Muscle layer of colon (tissue), 2 donors: Measurements from ENCODE around the gene NDRG3.
"Not testable (repeated sequence)": the region's sequence is repeated elsewhere in the genome, so short reads cannot be mapped to it uniquely, and the experiment has no call there.

Experiments used
- H3K27ac ChIP-seq: one replicate; pipeline ENCODE4 v1.7.0; 2013; ENCODE audit warnings: low read depth, mild to moderate bottlenecking, low read length, moderate library complexity
- H3K27me3 ChIP-seq, 2 donors: one replicate each; pipeline ENCODE4 v1.7.0; 2013; ENCODE audit warnings: low read length in 2 of 2, mild to moderate bottlenecking in 2 of 2; ENCODE audit not compliant: insufficient read depth in 2 of 2, control insufficient read depth in 1 of 2
- H3K36me3 ChIP-seq: one replicate; pipeline ENCODE4 v1.7.0; 2013; ENCODE audit warnings: mild to moderate bottlenecking, low read length; ENCODE audit not compliant: insufficient read depth
- H3K4me1 ChIP-seq: one replicate; pipeline ENCODE4 v1.7.0; 2013; ENCODE audit warnings: mild to moderate bottlenecking, low read length; ENCODE audit not compliant: insufficient read depth
- H3K4me3 ChIP-seq, 2 donors: one replicate each; pipeline ENCODE4 v1.7.0; 2013; ENCODE audit warnings: low read length in 2 of 2, low read depth in 1 of 2, mild to moderate bottlenecking in 1 of 2, moderate library complexity in 1 of 2
- H3K9ac ChIP-seq: one replicate; pipeline ENCODE4 v1.7.0; 2013; ENCODE audit warnings: low read length
- H3K9me3 ChIP-seq: one replicate; pipeline ENCODE4 v1.7.0; 2013; ENCODE audit warnings: mild to moderate bottlenecking, low read length
- donor health status: abdominal sarcoma.
- donor health status: Adenocarcinoma of cecum.

NDRG3 gene

GRCh38 chr20:36732456-36732855, 13.4 kb downstream of the NDRG3 start:
- Histone ChIP-seq H3K27ac (no peak overlapping the region), H3K27me3 (no peaks in the 10 kb centered on the region), H3K4me3 (no peak overlapping the region), H3K4me1 (peaks cover 16% of the 10 kb centered on the region), H3K9ac (no peak overlapping the region), H3K9me3 (no peaks in the 10 kb centered on the region), H3K36me3 (no peaks in the 10 kb centered on the region)

GRCh38 chr20:36728986-36729385, 16.9 kb downstream of the NDRG3 start:
- H3K27me3 ChIP-seq, result no peaks in the 10 kb centered on the region
- H3K4me1 ChIP-seq, result peaks cover 8% of the 10 kb centered on the region
- H3K27ac ChIP-seq, result no peak overlapping the region
- H3K4me3 ChIP-seq, result no peak overlapping the region
- no peaks in the 10 kb centered on the region for H3K36me3 ChIP-seq
- H3K9me3 ChIP-seq, result no peaks in the 10 kb centered on the region
- H3K9ac ChIP-seq, result no peak overlapping the region

- H3K36me3 ChIP-seq, result no peaks in the 10 kb centered on the region
- H3K27me3 ChIP-seq, result no peaks in the 10 kb centered on the region
- H3K9ac ChIP-seq, result no peak overlapping the region
- no peaks in the 10 kb centered on the region for H3K9me3 ChIP-seq
- no peak overlapping the region for H3K27ac ChIP-seq
- no peak overlapping the region for H3K4me3 ChIP-seq
- H3K4me1 ChIP-seq, result no peaks in the 10 kb centered on the region
These were observed 19.7 kb downstream of the NDRG3 start for GRCh38 chr20:36726168-36726567.

GRCh38 chr20:36720510-36720909, 25.4 kb downstream of the NDRG3 start:
- no peaks in the 10 kb centered on the region for H3K4me1 ChIP-seq
- no peaks in the 10 kb centered on the region for H3K27me3 ChIP-seq
- no peak overlapping the region for H3K27ac ChIP-seq

GRCh38 chr20:36717657-36718056, 28.2 kb downstream of the NDRG3 start:
- no peak overlapping the region for H3K4me3 ChIP-seq
- no peaks in the 10 kb centered on the region for H3K9me3 ChIP-seq
- H3K27ac ChIP-seq, result no peak overlapping the region
- H3K36me3 ChIP-seq, result no peaks in the 10 kb centered on the region
- no peaks in the 10 kb centered on the region for H3K27me3 ChIP-seq
- H3K9ac ChIP-seq, result no peak overlapping the region
- no peaks in the 10 kb centered on the region for H3K4me1 ChIP-seq

More at GRCh38 chr20:36720510-36720909, 25.4 kb downstream of the NDRG3 start:
- H3K4me3 ChIP-seq, result no peak overlapping the region
- H3K36me3 ChIP-seq, result no peaks in the 10 kb centered on the region
- no peak overlapping the region for H3K9ac ChIP-seq
- H3K9me3 ChIP-seq, result no peaks in the 10 kb centered on the region

- Histone ChIP-seq H3K27me3 (no peaks in the 10 kb centered on the region), H3K9ac (no peak overlapping the region), H3K4me3 (no peak overlapping the region), H3K9me3 (no peaks in the 10 kb centered on the region), H3K36me3 (no peaks in the 10 kb centered on the region), H3K27ac (no peak overlapping the region), H3K4me1 (no peaks in the 10 kb centered on the region)
These were observed 28.9 kb downstream of the NDRG3 start for GRCh38 chr20:36717021-36717420.

GRCh38 chr20:36712775-36713174, 33.1 kb downstream of the NDRG3 start:
- Histone ChIP-seq H3K9me3 (no peaks in the 10 kb centered on the region), H3K9ac (no peak overlapping the region), H3K27ac (no peak overlapping the region), H3K36me3 (no peaks in the 10 kb centered on the region), H3K4me1 (no peaks in the 10 kb centered on the region), H3K27me3 (no peaks in the 10 kb centered on the region), H3K4me3 (no peak overlapping the region)

GRCh38 chr20:36709126-36709525, 36.8 kb downstream of the NDRG3 start:
- Histone ChIP-seq H3K9ac (no peak overlapping the region), H3K27ac (no peak overlapping the region), H3K9me3 (no peaks in the 10 kb centered on the region), H3K27me3 (no peaks in the 10 kb centered on the region), H3K4me1 (no peaks in the 10 kb centered on the region), H3K36me3 (peaks cover 12% of the 10 kb centered on the region), H3K4me3 (no peak overlapping the region)

GRCh38 chr20:36703530-36703929, 42.4 kb downstream of the NDRG3 start:
- peaks cover 12% of the 10 kb centered on the region for H3K36me3 ChIP-seq
- H3K9me3 ChIP-seq, result no peaks in the 10 kb centered on the region
- no peak overlapping the region for H3K4me3 ChIP-seq
- H3K27me3 ChIP-seq, result no peaks in the 10 kb centered on the region
- H3K4me1 ChIP-seq, result no peaks in the 10 kb centered on the region
- no peak overlapping the region for H3K27ac ChIP-seq
- H3K9ac ChIP-seq, result no peak overlapping the region

GRCh38 chr20:36700438-36700837, 45.5 kb downstream of the NDRG3 start:
- H3K4me1 ChIP-seq, result no peaks in the 10 kb centered on the region
- H3K4me3 ChIP-seq, result no peak overlapping the region
- H3K9ac ChIP-seq, result no peak overlapping the region
- H3K36me3 ChIP-seq, result no peaks in the 10 kb centered on the region
- H3K27me3 ChIP-seq, result no peaks in the 10 kb centered on the region
- H3K27ac ChIP-seq, result no peak overlapping the region
- no peaks in the 10 kb centered on the region for H3K9me3 ChIP-seq

GRCh38 chr20:36695467-36695866, 50.4 kb downstream of the NDRG3 start:
- not testable (repeated sequence) for H3K27me3 ChIP-seq, H3K9me3 ChIP-seq, H3K4me3 ChIP-seq, H3K27ac ChIP-seq, H3K9ac ChIP-seq, H3K36me3 ChIP-seq, H3K4me1 ChIP-seq

- no peaks in the 10 kb centered on the region for H3K27me3 ChIP-seq
- H3K4me3 ChIP-seq, result no peak overlapping the region
- H3K4me1 ChIP-seq, result no peaks in the 10 kb centered on the region
- peaks cover 12% of the 10 kb centered on the region for H3K36me3 ChIP-seq
- no peak overlapping the region for H3K27ac ChIP-seq
- H3K9me3 ChIP-seq, result no peaks in the 10 kb centered on the region
- H3K9ac ChIP-seq, result no peak overlapping the region
These were observed 57.3 kb downstream of the NDRG3 start for GRCh38 chr20:36688630-36689029.
